IMR-90 (cell line): ENCODE data around the gene ADGRV1. TPM values are rescaled to one million over a fixed set of nuclear protein-coding genes. Genes with fewer than 3 reads are reported as not detected.

Experiments
- ATAC-seq: fragments of 200-7000 bp; cut with Tn5 transposase; 2 replicates; pipeline ENCODE4 v1.9.1; 2020; ENCODE audit warnings: low read depth, mild to moderate bottlenecking, moderate library complexity
- BruUV-seq: library from RNA; stranded (reverse); fragments of 400-500 nt; replicated peaks from 2 replicates; lab custom pipeline; 2021; lab: Mats Ljungman, UMichigan
- CTCF ChIA-PET: fragments of 300-600 bp; formaldehyde crosslinking; extraction: SDS; loops from one replicate; lab custom pipeline; 2021; ENCODE audit warnings: antibody characterized with exemption; lab: Yijun Ruan, JAX
- POLR2A ChIA-PET: fragments of 300-600 bp; sonication (Branson Sonifier 250); formaldehyde crosslinking; loops from one replicate; lab custom pipeline; 2022; ENCODE audit warnings: antibody characterized with exemption; ENCODE audit not compliant: unreplicated experiment; lab: Charles Lee
- DNase-seq: peaks from one replicate; pipeline ENCODE4 v3.0.0; 2013
- H2AFZ ChIP-seq: replicated peaks from 2 replicates; pipeline ENCODE3; 2013; ENCODE audit warnings: low read length, mild to moderate bottlenecking; ENCODE audit not compliant: poor library complexity
- H2AK5ac ChIP-seq: 2 replicates; pipeline ENCODE4 v1.6.1; 2013; ENCODE audit warnings: low read depth, low read length, inconsistent platforms
- H2AK9ac ChIP-seq: replicated peaks from 2 replicates; pipeline ENCODE3; 2013; ENCODE audit warnings: mild to moderate bottlenecking, low read depth, low read length, moderate library complexity; ENCODE audit not compliant: poor library complexity
- H2BK120ac ChIP-seq: 2 replicates; pipeline ENCODE4 v1.6.1; 2013; ENCODE audit warnings: low read depth, low read length, inconsistent platforms
- H2BK15ac ChIP-seq: 3 replicates; pipeline ENCODE4 v1.6.1; 2013; ENCODE audit warnings: low read depth, low read length, inconsistent platforms
- H2BK20ac ChIP-seq: 2 replicates; pipeline ENCODE4 v1.6.1; 2013; ENCODE audit warnings: low read depth, mild to moderate bottlenecking, inconsistent platforms, low read length, moderate library complexity
- H2BK5ac ChIP-seq: 2 replicates; pipeline ENCODE4 v1.6.1; 2013; ENCODE audit warnings: mild to moderate bottlenecking, low read depth, low read length, inconsistent platforms; ENCODE audit not compliant: poor library complexity, severe bottlenecking
- H3K14ac ChIP-seq: replicated peaks from 2 replicates; pipeline ENCODE4 v1.6.1; 2013; ENCODE audit warnings: low read depth, low read length, inconsistent platforms
- H3K18ac ChIP-seq: 2 replicates; pipeline ENCODE4 v1.6.1; 2013; ENCODE audit warnings: low read depth, low read length, control low read depth
- H3K23ac ChIP-seq: 2 replicates; pipeline ENCODE4 v1.6.1; 2013; ENCODE audit warnings: low read depth, low read length, inconsistent platforms
- H3K27ac ChIP-seq: 2 replicates; pipeline ENCODE4 v1.5.1; 2013; ENCODE audit warnings: mild to moderate bottlenecking, control low read depth, low read length; ENCODE audit not compliant: insufficient read depth
- H3K27me3 ChIP-seq: 2 replicates; pipeline ENCODE4 v1.6.1; 2013; ENCODE audit warnings: low read length; ENCODE audit not compliant: control insufficient read depth, insufficient read depth
- H3K36me3 ChIP-seq: 2 replicates; pipeline ENCODE4 v1.6.1; 2013; ENCODE audit warnings: low read length, mixed read lengths; ENCODE audit not compliant: control insufficient read depth, insufficient read depth
- H3K4ac ChIP-seq: 2 replicates; pipeline ENCODE4 v1.6.1; 2013; ENCODE audit warnings: low read depth, low read length, inconsistent platforms
- H3K4me1 ChIP-seq: 2 replicates; pipeline ENCODE4 v1.6.1; 2013; ENCODE audit warnings: low read length, mixed read lengths; ENCODE audit not compliant: control insufficient read depth, insufficient read depth
- H3K4me2 ChIP-seq: 2 replicates; pipeline ENCODE4 v1.6.1; 2013; ENCODE audit warnings: low read depth, mild to moderate bottlenecking, control low read depth, low read length, moderate library complexity
- H3K4me3 ChIP-seq: 2 replicates; pipeline ENCODE4 v1.5.1; 2013; ENCODE audit warnings: low read depth, mild to moderate bottlenecking, control low read depth, low read length, moderate library complexity; ENCODE audit not compliant: insufficient read depth
- H3K56ac ChIP-seq: 2 replicates; pipeline ENCODE4 v1.6.1; 2013; ENCODE audit warnings: low read length, inconsistent platforms; ENCODE audit not compliant: insufficient read depth; ENCODE audit errors: extremely low read depth
- H3K79me1 ChIP-seq, 2 experiments: 2 replicates each; pipeline ENCODE4 v1.6.1; 2013; ENCODE audit warnings: low read length in 2 of 2, inconsistent platforms in 1 of 2, low read depth in 1 of 2
- H3K9ac ChIP-seq: 2 replicates; pipeline ENCODE4 v1.6.1; 2013; ENCODE audit warnings: low read depth, low read length, control low read depth
- H3K9me1 ChIP-seq: 2 replicates; pipeline ENCODE4 v1.6.1; 2013; ENCODE audit warnings: low read length, inconsistent platforms; ENCODE audit not compliant: insufficient read depth
- H3K9me3 ChIP-seq: 2 replicates; pipeline ENCODE4 v1.6.1; 2013; ENCODE audit warnings: low read length; ENCODE audit not compliant: control insufficient read depth, insufficient read depth
- H4K20me1 ChIP-seq: 2 replicates; pipeline ENCODE4 v1.6.1; 2013; ENCODE audit warnings: low read length, inconsistent platforms; ENCODE audit not compliant: insufficient read depth
- H4K5ac ChIP-seq: 2 replicates; pipeline ENCODE4 v1.6.1; 2013; ENCODE audit warnings: mild to moderate bottlenecking, low read depth, low read length, control low read depth
- H4K8ac ChIP-seq, 2 experiments: 2 replicates each; pipeline ENCODE4 v1.6.1; 2013; ENCODE audit warnings: low read depth in 2 of 2, low read length in 2 of 2, control low read depth in 1 of 2, inconsistent platforms in 1 of 2
- H4K91ac ChIP-seq: 2 replicates; pipeline ENCODE4 v1.6.1; 2013; ENCODE audit warnings: low read depth, low read length, inconsistent platforms; ENCODE audit not compliant: insufficient read depth
- MAFK ChIP-seq: IDR thresholded peaks from 2 replicates; pipeline ENCODE4 v1.6.1; 2012; ENCODE audit warnings: low read depth, low read length, improper control_type of control experiment
- MXI1 ChIP-seq: IDR thresholded peaks from 2 replicates; pipeline ENCODE4 v1.6.1; 2012; ENCODE audit warnings: low read depth, mild to moderate bottlenecking, low read length, moderate library complexity, borderline replicate concordance
- NFE2L2 ChIP-seq: fragments of 150-350 bp; IDR thresholded peaks from 2 replicates; pipeline ENCODE4 v1.6.1; 2016; ENCODE audit warnings: low read depth, mild to moderate bottlenecking, low read length
- RAD21 ChIP-seq: IDR thresholded peaks from 2 replicates; pipeline ENCODE4 v1.6.1; 2012; ENCODE audit warnings: low read length, improper control_type of control experiment
- WGBS, 2 experiments: methylation state at CpG; one replicate each; pipeline versions ENCODE4 v1.1.5 to v1.1.7; 2013; ENCODE audit warnings: missing lambda C conversion rate in 2 of 2; ENCODE audit not compliant: insufficient read length in 1 of 2; ENCODE audit errors: extremely low coverage in 2 of 2; 5-methylcytosine and 5-hydroxymethylcytosine counted together
- dilution Hi-C: fragments of 300-500 bp; cut with HindIII; formaldehyde crosslinking; loops from one replicate; pipeline ENCODE4 v1.14.3; 2018; ENCODE audit warnings: low sequenced_read_pairs; ENCODE audit not compliant: unreplicated experiment
- in situ Hi-C: fragments of 300-500 bp; cut with MboI; formaldehyde crosslinking; loops from 3 replicates; pipeline ENCODE4 v1.14.3; 2019; ENCODE audit warnings: low sequenced_read_pairs, inconsistent platforms, mixed read lengths
- intact Hi-C: fragments of 100-400 bp; cut with micrococcal nuclease; formaldehyde crosslinking; loops from 2 replicates; pipeline ENCODE4 v1.10.0; 2022
- polyA plus RNA-seq, 3 experiments: library from polyadenylated mRNA; depleted of rRNA; stranded (reverse); fragments of >200 nt; gene quantifications; 2 replicates each; pipeline ENCODE4 v1.2.3, GENCODE V29; 2012; ENCODE audit warnings: low replicate concordance in 1 of 3
- total RNA-seq: library from RNA; depleted of rRNA; stranded (reverse); fragments of >200 nt; gene quantifications from 2 replicates; pipeline ENCODE4 v1.2.3, GENCODE V29; 2012
- TF ChIP-seq, protein P1 (sequence below): conservative IDR thresholded peaks from 2 replicates; pipeline ENCODE4 v1.5.1; 2012; ENCODE audit warnings: mild to moderate bottlenecking, low read depth, low read length, improper control_type of control experiment
- TF ChIP-seq, protein P2 (sequence below): fragments of 150-350 bp; IDR thresholded peaks from 2 replicates; pipeline ENCODE4 v1.6.1; 2017; ENCODE audit warnings: mild to moderate bottlenecking, antibody characterized with exemption, low read length, low read depth

Gene ADGRV1
- total and polyA plus RNA-seq, 2 of the 4 experiments (the other 2 are of a cell fraction) = under 0.01 TPM; not detected in 1

DNA sequence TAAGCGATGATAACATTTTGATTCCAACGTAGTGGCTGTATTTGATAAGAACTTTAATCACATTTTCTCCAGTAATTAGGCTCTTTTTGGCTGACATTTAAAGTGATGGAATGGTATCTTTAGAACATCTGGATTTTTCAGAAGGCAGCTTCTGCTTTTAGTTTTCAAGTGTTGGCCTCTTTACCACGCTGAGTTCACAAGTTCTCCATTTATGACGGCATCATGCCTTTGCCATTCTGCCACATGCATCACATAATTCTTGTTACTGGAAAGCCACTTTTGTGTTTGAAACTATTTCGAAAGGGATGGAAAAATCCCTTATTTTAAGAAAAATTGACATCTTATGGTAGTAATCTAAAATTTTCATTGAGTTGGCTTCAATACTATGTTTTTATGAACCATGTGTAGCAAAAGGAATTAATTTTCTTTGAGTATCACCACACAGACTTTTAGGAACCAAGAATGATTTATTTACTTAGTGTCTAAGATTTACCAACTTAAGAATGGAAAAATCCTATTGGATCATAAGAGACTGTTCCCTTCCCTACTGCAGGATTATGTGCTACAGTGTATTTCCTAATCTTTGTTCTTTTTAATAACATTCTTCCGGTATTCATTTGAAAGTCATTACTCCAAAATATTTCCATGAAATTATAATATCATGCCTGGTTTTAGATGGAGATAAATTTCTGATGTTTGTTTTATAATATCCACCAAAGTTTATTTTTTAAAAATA is 344.2 kb downstream of the ADGRV1 start:
- no peaks in the 10 kb centered on the region for H3K79me1 ChIP-seq
- H2BK5ac ChIP-seq = no peak overlapping the region
- no peak overlapping the region for H4K8ac ChIP-seq
- dilution Hi-C loops (no loop called here), in situ Hi-C loops (no loop called here), intact Hi-C loops (no loop called here)
- no TSS peak for BruUV-seq
- H3K4me1 ChIP-seq = no peaks in the 10 kb centered on the region
- POLR2A ChIA-PET = no interaction called here
- H2BK15ac ChIP-seq = no peak overlapping the region
- no peak overlapping the region for H3K4me3 ChIP-seq
- H3K23ac ChIP-seq = no peak overlapping the region
- H3K18ac ChIP-seq = no peak overlapping the region
- H2AK9ac ChIP-seq = no peak overlapping the region
- TF ChIP-seq RAD21 (no peak), MAFK (no peak), MXI1 (no peak), NFE2L2 (no peak)
- TF ChIP-seq, protein P1, sequence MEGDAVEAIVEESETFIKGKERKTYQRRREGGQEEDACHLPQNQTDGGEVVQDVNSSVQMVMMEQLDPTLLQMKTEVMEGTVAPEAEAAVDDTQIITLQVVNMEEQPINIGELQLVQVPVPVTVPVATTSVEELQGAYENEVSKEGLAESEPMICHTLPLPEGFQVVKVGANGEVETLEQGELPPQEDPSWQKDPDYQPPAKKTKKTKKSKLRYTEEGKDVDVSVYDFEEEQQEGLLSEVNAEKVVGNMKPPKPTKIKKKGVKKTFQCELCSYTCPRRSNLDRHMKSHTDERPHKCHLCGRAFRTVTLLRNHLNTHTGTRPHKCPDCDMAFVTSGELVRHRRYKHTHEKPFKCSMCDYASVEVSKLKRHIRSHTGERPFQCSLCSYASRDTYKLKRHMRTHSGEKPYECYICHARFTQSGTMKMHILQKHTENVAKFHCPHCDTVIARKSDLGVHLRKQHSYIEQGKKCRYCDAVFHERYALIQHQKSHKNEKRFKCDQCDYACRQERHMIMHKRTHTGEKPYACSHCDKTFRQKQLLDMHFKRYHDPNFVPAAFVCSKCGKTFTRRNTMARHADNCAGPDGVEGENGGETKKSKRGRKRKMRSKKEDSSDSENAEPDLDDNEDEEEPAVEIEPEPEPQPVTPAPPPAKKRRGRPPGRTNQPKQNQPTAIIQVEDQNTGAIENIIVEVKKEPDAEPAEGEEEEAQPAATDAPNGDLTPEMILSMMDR = no peak
- TF ChIP-seq, protein P2, sequence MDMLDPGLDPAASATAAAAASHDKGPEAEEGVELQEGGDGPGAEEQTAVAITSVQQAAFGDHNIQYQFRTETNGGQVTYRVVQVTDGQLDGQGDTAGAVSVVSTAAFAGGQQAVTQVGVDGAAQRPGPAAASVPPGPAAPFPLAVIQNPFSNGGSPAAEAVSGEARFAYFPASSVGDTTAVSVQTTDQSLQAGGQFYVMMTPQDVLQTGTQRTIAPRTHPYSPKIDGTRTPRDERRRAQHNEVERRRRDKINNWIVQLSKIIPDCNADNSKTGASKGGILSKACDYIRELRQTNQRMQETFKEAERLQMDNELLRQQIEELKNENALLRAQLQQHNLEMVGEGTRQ = no peak
- no peak overlapping the region for H3K4ac ChIP-seq
- H4K20me1 ChIP-seq = no peaks in the 10 kb centered on the region
- H2AFZ ChIP-seq = no peak overlapping the region
- no CpG with 5 or more reads among the region's 6 CpGs for WGBS, 2 experiments
- no peak overlapping the region for H3K4me2 ChIP-seq
- no peaks in the 10 kb centered on the region for H3K9me1 ChIP-seq
- H2AK5ac ChIP-seq = no peak overlapping the region
- CTCF ChIA-PET = no interaction called here
- no peak overlapping the region for H4K5ac ChIP-seq
- H4K91ac ChIP-seq = no peak overlapping the region
- no peaks in the 10 kb centered on the region for H3K36me3 ChIP-seq
- H3K14ac ChIP-seq = no peak overlapping the region
- H2BK20ac ChIP-seq = no peak overlapping the region
- no peak overlapping the region for H3K56ac ChIP-seq
- H3K9ac ChIP-seq = no peak overlapping the region
- H2BK120ac ChIP-seq = no peak overlapping the region
- DNase-seq = no peak
- H3K9me3 ChIP-seq = no peaks in the 10 kb centered on the region
- ATAC-seq = no peak
- no peaks in the 10 kb centered on the region for H3K27me3 ChIP-seq
- no peak overlapping the region for H3K27ac ChIP-seq
